Breast epithelium (tissue), 4 donors: ENCODE results near the gene LGALS3BP. TPM values are rescaled to one million over a fixed set of nuclear protein-coding genes. Genes with fewer than 3 reads are reported as not detected.

Source experiments
- DNase-seq, 2 donors: peaks; one replicate each; pipeline ENCODE4 v3.0.0-alpha.2; 2019; ENCODE audit warnings: low spot score in 2 of 2
- H3K27ac ChIP-seq, 2 donors: fragments of 200-600 bp; sonication (generic) in 1 of 2; one replicate each; pipeline ENCODE4 v1.5.1; 2016 to 2019; ENCODE audit warnings: mild to moderate bottlenecking in 1 of 2
- H3K27me3 ChIP-seq, 2 donors: fragments of 200-600 bp; sonication (generic) in 1 of 2; one replicate each; pipeline versions ENCODE4 v1.5.1 to v1.6.0; 2017 to 2019; ENCODE audit warnings: control low read depth in 1 of 2, mild to moderate bottlenecking in 1 of 2
- H3K36me3 ChIP-seq: fragments of 200-600 bp; one replicate; pipeline ENCODE4 v1.5.1; 2019
- H3K4me1 ChIP-seq, 2 donors: fragments of 200-600 bp; sonication (generic); one replicate each; pipeline ENCODE4 v1.5.1; 2016 to 2019; ENCODE audit warnings: control low read depth in 1 of 2
- H3K4me3 ChIP-seq, 3 donors: fragments of 200-600 bp; sonication (generic); 1 replicate in 2 of 3; 2 replicates in 1 of 3; pipeline ENCODE4 v1.5.1; 2016 to 2019; ENCODE audit warnings: mild to moderate bottlenecking in 3 of 3, moderate library complexity in 2 of 3
- H3K9me3 ChIP-seq, 2 donors: fragments of 200-600 bp; sonication (generic) in 1 of 2; one replicate each; pipeline ENCODE4 v1.5.1; 2016 to 2019; ENCODE audit warnings: control low read depth in 1 of 2
- POLR2A ChIP-seq: fragments of 450-650 bp; IDR thresholded peaks from one replicate; pipeline ENCODE4 v1.6.1; 2016; ENCODE audit warnings: antibody characterized with exemption, mild to moderate bottlenecking, moderate library complexity
- POLR2AphosphoS5 ChIP-seq, 3 donors: sonication (generic); formaldehyde crosslinking; IDR thresholded peaks; one replicate each; pipeline ENCODE4 v1.6.1; 2017; ENCODE audit warnings: antibody characterized with exemption in 3 of 3
- intact Hi-C: fragments of 100-400 bp; cut with DNase I; formaldehyde crosslinking; loops from one replicate; pipeline ENCODE4 v1.15.1; 2023; ENCODE audit warnings: low total_unique reads
- total RNA-seq, 3 donors: library from RNA; depleted of rRNA; stranded (reverse); fragments of >200 nt; gene quantifications; one replicate each; pipeline ENCODE4 v1.1.0, GENCODE V29; 2016
- TF ChIP-seq, protein P1 (sequence below), 3 donors: fragments of 450-650 bp; IDR thresholded peaks; one replicate each; pipeline ENCODE4 v1.5.1; 2016 to 2017; ENCODE audit warnings: antibody characterized with exemption in 3 of 3, mild to moderate bottlenecking in 3 of 3, moderate library complexity in 3 of 3

The LGALS3BP gene
- total RNA-seq, 3 donors from 2014 or later, result 192 to 532 (median 206) TPM

DNA sequence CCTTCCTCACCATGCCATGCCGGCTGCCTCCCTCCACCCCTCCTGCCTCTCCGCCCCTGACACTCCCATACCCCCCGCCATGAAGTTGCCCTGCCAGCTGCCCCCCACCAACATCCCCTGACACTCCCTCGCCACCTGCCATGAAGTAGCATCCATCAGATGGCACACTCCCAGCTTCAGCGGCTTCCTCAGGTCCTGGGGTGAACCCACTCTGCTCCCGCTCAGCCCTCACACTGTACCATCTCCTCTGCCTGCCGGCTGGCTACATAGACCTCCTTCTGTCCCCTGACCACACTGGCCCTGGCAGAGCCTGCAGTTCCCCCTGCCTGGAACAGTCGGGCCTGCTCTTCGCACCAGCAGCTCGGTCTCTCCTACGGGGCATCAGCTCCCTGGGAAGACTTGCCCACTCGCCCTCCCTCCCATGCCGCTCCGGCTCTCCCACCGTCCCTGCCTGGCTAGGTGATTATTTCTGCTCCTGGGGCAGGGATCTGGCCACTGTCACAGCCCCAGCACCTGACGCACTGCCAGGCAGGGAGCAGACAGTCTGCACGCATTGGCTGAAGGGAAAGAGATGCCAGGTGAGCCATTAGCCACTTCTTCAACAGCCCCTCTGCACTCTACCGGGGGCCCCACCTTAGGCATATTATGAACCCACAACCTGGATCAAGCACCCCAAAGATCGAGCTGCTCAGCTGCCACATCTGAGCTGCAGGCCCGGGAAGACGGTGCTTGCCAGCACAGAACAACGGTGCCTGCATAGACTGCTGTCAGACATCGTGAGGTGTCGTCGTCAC, 20.9 kb upstream of the LGALS3BP start:
- Histone ChIP-seq H3K4me1 (peaks cover 1 to 27% of the 10 kb centered on the region in 2 donors), H3K36me3 (no peaks in the 10 kb centered on the region), H3K9me3 (no peaks in the 10 kb centered on the region), H3K4me3 (no peak overlapping the region), H3K27ac (no peak overlapping the region), H3K27me3 (no peaks in the 10 kb centered on the region)
- no peak for TF ChIP-seq POLR2A
- no peak for TF ChIP-seq POLR2AphosphoS5 (IDR thresholded peaks at IDR 0.05)
- TF ChIP-seq, protein P1, sequence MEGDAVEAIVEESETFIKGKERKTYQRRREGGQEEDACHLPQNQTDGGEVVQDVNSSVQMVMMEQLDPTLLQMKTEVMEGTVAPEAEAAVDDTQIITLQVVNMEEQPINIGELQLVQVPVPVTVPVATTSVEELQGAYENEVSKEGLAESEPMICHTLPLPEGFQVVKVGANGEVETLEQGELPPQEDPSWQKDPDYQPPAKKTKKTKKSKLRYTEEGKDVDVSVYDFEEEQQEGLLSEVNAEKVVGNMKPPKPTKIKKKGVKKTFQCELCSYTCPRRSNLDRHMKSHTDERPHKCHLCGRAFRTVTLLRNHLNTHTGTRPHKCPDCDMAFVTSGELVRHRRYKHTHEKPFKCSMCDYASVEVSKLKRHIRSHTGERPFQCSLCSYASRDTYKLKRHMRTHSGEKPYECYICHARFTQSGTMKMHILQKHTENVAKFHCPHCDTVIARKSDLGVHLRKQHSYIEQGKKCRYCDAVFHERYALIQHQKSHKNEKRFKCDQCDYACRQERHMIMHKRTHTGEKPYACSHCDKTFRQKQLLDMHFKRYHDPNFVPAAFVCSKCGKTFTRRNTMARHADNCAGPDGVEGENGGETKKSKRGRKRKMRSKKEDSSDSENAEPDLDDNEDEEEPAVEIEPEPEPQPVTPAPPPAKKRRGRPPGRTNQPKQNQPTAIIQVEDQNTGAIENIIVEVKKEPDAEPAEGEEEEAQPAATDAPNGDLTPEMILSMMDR (IDR thresholded peaks at IDR 0.05), result no peak
- intact Hi-C loops, result loop anchor here (2.0 kb wide), 1 partner anchor 730 kb away; the partner anchor contains the start of gene ENPP7
- peak in 1 of 2 donors; percentile 44 for DNase-seq

DNA sequence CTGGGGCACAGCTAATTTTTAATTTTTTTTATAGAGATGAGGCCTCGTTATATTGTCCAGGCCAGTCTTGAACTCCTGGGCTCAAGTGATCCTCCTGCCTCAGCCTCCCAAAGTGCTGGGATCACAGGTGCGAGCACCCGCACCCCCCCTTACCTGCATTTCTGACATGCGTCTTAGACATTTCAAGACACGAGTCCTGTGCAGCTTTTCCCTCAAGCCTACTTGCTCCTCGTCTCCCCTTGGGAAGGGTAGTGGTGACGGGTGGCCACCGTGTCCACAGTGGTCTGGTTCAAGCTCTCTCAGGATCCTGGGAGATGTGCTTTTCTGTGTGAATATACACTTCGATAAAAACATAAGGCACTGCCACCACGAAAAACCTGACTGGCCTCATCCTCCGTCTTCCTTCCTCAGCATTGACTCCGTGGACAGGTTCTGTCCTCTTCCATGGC, 20.2 kb upstream of the LGALS3BP start:
- no peak overlapping the region for H3K27ac ChIP-seq
- intact Hi-C loops, result loop anchor here (2.0 kb wide), 1 partner anchor 731 kb away; the partner anchor contains the start of gene ENPP7
- TF ChIP-seq POLR2AphosphoS5 (IDR thresholded peaks at IDR 0.05) (no peak), POLR2A (no peak)
- TF ChIP-seq, protein P1 (IDR thresholded peaks at IDR 0.05), result no peak
- H3K4me3 ChIP-seq, result no peak overlapping the region
- H3K27me3 ChIP-seq, result no peaks in the 10 kb centered on the region
- H3K4me1 ChIP-seq, result peaks cover 0 to 28% of the 10 kb centered on the region in 2 donors
- no peak for DNase-seq
- no peaks in the 10 kb centered on the region for H3K9me3 ChIP-seq
- no peaks in the 10 kb centered on the region for H3K36me3 ChIP-seq

DNA sequence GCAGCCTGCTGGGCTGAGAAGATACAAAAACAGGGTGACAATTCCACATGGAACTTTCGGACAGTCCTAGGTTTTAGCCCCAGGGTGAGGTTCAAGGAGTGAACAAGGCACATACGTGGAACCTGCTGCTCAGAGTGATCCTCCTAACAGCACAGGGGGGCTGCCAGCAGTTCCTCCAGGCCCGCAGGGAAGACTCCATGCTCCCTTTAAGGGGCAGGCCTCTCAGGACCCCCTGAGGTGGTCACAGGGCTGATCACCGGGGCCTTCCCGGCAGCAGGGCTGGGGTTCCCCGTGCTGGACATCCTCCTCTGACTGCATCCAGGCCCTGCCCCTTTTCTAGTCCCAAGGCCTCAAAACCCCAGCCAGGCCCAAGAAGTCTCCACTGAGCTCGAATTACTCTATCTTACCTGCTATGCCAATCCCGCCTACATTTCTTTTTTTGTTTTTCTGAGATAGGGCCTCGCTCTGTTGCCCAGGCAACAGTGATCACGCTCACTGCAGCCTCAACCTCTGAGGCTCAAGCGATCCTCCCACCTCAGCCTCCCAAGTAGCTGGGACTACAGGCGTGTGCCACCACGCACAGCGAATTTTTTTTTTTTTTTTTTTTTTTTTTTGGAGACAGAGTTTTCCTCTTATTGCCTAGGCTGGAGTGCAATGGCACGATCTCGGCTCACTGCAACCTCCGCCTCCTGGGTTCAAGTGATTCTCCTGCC, 19.5 kb upstream of the LGALS3BP start:
- intact Hi-C loops, result no loop called here
- TF ChIP-seq POLR2A (no peak), POLR2AphosphoS5 (IDR thresholded peaks at IDR 0.05) (no peak)
- TF ChIP-seq, protein P1 (IDR thresholded peaks at IDR 0.05), result no peak
- Histone ChIP-seq H3K27me3 (no peaks in the 10 kb centered on the region), H3K9me3 (no peaks in the 10 kb centered on the region), H3K36me3 (no peaks in the 10 kb centered on the region), H3K4me3 (no peak overlapping the region), H3K4me1 (peaks cover 0 to 28% of the 10 kb centered on the region in 2 donors), H3K27ac (peak overlapping the region; percentile 42 to 43)
- DNase-seq, result peak in 1 of 2 donors; percentile 48

DNA sequence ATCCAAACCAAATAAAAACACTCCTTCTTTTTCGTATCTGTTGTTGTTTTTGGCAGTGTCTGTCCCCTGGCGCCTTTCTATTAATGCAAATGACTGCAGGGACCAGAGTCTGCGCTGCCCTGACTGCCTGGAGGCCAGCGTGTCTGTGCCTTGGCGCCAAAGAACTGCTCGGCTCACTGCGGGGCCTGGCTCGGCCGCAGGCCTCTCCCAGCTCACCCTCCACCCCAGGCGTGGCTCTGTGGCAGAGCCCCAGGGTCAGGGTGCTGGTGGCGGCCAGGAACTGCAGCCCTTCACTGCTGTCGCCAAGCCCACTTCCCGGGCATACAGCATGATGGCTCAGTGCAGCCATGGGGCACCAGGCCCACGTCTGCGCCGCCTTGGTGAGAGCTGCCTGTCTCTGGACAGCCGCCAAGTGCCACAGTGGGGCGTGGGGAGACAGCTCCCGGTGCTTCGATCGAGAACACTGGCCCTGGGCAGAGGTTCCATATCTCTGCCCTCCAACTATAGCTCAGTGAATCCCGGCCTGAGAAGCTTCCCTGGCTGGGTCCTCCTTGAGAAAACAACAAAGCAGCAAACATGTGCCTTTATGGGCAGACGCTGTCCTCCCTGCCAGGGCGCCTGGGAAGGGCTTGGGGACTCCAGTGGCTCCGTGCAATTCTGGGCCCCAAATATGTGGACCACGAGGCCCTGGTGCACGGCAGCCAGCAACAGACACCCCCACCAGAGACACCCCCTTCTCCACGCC, 18.8 kb upstream of the LGALS3BP start:
- intact Hi-C loops, result no loop called here
- H3K9me3 ChIP-seq, result no peaks in the 10 kb centered on the region
- DNase-seq, result peak in 1 of 2 donors; percentile 57
- no peaks in the 10 kb centered on the region for H3K36me3 ChIP-seq
- TF ChIP-seq POLR2AphosphoS5 (IDR thresholded peaks at IDR 0.05), result no peak
- TF ChIP-seq, protein P1 (IDR thresholded peaks at IDR 0.05), result no peak
- TF ChIP-seq POLR2A, result no peak
- H3K4me1 ChIP-seq, result peaks cover 0 to 28% of the 10 kb centered on the region in 2 donors
- H3K4me3 ChIP-seq, result no peak overlapping the region
- no peaks in the 10 kb centered on the region for H3K27me3 ChIP-seq
- peak overlapping the region; percentile 42 to 43 for H3K27ac ChIP-seq
